H1 (cell line): ENCODE data around the gene HMGA1. TPM values are rescaled to one million over a fixed set of nuclear protein-coding genes. Genes with fewer than 3 reads are reported as not detected.

ENCODE experiments used
- CTCF ChIA-PET: fragments of 300-600 bp; sonication (Branson Sonifier 250); formaldehyde crosslinking; loops from one replicate; lab custom pipeline; 2021; ENCODE audit not compliant: partially characterized antibody; lab: Charles Lee
- POLR2A ChIA-PET: fragments of 300-600 bp; sonication (Branson Sonifier 250); formaldehyde crosslinking; loops from one replicate; lab custom pipeline; 2021; ENCODE audit warnings: inconsistent platforms; ENCODE audit not compliant: partially characterized antibody; lab: Charles Lee
- DNase-seq, 2 experiments: peaks; one replicate each; pipeline versions ENCODE4 v3.0.0 to v3.0.0-alpha.2; 2010 to 2022; ENCODE audit warnings: low spot score in 2 of 2, low read depth in 1 of 2, mixed read lengths in 1 of 2
- FAIRE-seq: peaks from 2 replicates; lab custom pipeline; 2011; peaks lifted over from hg19 to GRCh38; lab: Jason Lieb, UNC
- H2AFZ ChIP-seq: 2 replicates; pipeline ENCODE4 v1.8.1; 2012; ENCODE audit warnings: low read length, inconsistent platforms
- H2AK5ac ChIP-seq: 2 replicates; pipeline ENCODE4 v1.6.1; 2013; ENCODE audit warnings: low read depth, low read length
- H2BK120ac ChIP-seq: replicated peaks from 2 replicates; pipeline ENCODE3; 2013; ENCODE audit warnings: low read depth, low read length, inconsistent platforms
- H2BK12ac ChIP-seq: 2 replicates; pipeline ENCODE4 v1.6.1; 2013; ENCODE audit warnings: low read depth, low read length
- H2BK15ac ChIP-seq: 2 replicates; pipeline ENCODE4 v1.6.1; 2013; ENCODE audit warnings: low read length
- H2BK20ac ChIP-seq: 2 replicates; pipeline ENCODE4 v1.6.1; 2013; ENCODE audit warnings: low read length
- H2BK5ac ChIP-seq: 2 replicates; pipeline ENCODE4 v1.6.1; 2013; ENCODE audit warnings: low read depth, low read length
- H3K14ac ChIP-seq: 2 replicates; pipeline ENCODE4 v1.6.1; 2013; ENCODE audit warnings: inconsistent platforms; ENCODE audit not compliant: insufficient read length
- H3K18ac ChIP-seq: 2 replicates; pipeline ENCODE4 v1.6.1; 2013; ENCODE audit warnings: low read length; ENCODE audit errors: extremely low read depth
- H3K23ac ChIP-seq: 2 replicates; pipeline ENCODE4 v1.6.1; 2013; ENCODE audit warnings: inconsistent platforms; ENCODE audit not compliant: insufficient read length
- H3K23me2 ChIP-seq: 2 replicates; pipeline ENCODE4 v1.6.1; 2013; ENCODE audit warnings: low read depth, low read length
- H3K27ac ChIP-seq: 2 replicates; pipeline ENCODE4 v1.6.1; 2011; ENCODE audit warnings: low read depth, low read length, inconsistent platforms
- H3K27me3 ChIP-seq, 4 experiments: replicated peaks in 1 of 4; 1 replicate in 1 of 4; 2 replicates in 3 of 4; pipeline versions ENCODE4 v1.6.1 to v1.8.1; 2011 to 2013; ENCODE audit warnings: low read length in 3 of 4, mild to moderate bottlenecking in 3 of 4, inconsistent platforms in 2 of 4, mixed read lengths in 2 of 4, moderate library complexity in 1 of 4; ENCODE audit not compliant: control insufficient read depth in 3 of 4, insufficient read depth in 3 of 4; ENCODE audit errors: extremely low read depth in 1 of 4
- H3K36me3 ChIP-seq, 4 experiments: 2 replicates each; pipeline versions ENCODE4 v1.6.1 to v1.8.1; 2011 to 2013; ENCODE audit warnings: mild to moderate bottlenecking in 4 of 4, low read length in 3 of 4, moderate library complexity in 2 of 4, control low read depth in 1 of 4, inconsistent platforms in 1 of 4; ENCODE audit not compliant: insufficient read depth in 4 of 4, control insufficient read depth in 2 of 4
- H3K4ac ChIP-seq: replicated peaks from 2 replicates; pipeline ENCODE3; 2013; ENCODE audit warnings: low read length, low read depth, mixed read lengths, inconsistent platforms; ENCODE audit not compliant: insufficient read length
- H3K4me1 ChIP-seq, 4 experiments: replicated peaks in 1 of 4; 1 replicate in 1 of 4; 2 replicates in 3 of 4; pipeline versions ENCODE4 v1.6.1 to v1.8.1; 2011 to 2013; ENCODE audit warnings: low read length in 3 of 4, inconsistent platforms in 2 of 4, mixed read lengths in 1 of 4; ENCODE audit not compliant: insufficient read depth in 4 of 4, control insufficient read depth in 3 of 4
- H3K4me2 ChIP-seq, 2 experiments: 2 replicates each; pipeline versions ENCODE4 v1.6.1 to v1.8.1; 2011 to 2013; ENCODE audit warnings: low read depth in 2 of 2, low read length in 2 of 2, control low read depth in 1 of 2, inconsistent platforms in 1 of 2, mild to moderate bottlenecking in 1 of 2; ENCODE audit not compliant: insufficient read depth in 1 of 2
- H3K4me3 ChIP-seq, 4 experiments: fragments of 200-600, 300-600 bp in 1 of 4; sonication (generic), shearing (Covaris generic), sonication (Bioruptor Twin) in 1 of 4; 2 replicates each; pipeline versions ENCODE4 v1.5.1 to v1.8.1; 2011 to 2016; ENCODE audit warnings: low read length in 4 of 4, low read depth in 3 of 4, control low read depth in 2 of 4, inconsistent platforms in 2 of 4, mild to moderate bottlenecking in 2 of 4, mixed read lengths in 1 of 4, moderate library complexity in 1 of 4; ENCODE audit not compliant: insufficient read depth in 2 of 4; ENCODE audit errors: extremely low read depth in 1 of 4
- H3K56ac ChIP-seq: replicated peaks from 2 replicates; pipeline ENCODE3; 2013; ENCODE audit warnings: low read depth, mild to moderate bottlenecking, mixed read lengths, low read length, inconsistent platforms; ENCODE audit not compliant: insufficient read length
- H3K79me1 ChIP-seq: 2 replicates; pipeline ENCODE4 v1.6.1; 2013; ENCODE audit warnings: low read depth, low read length, control low read depth
- H3K79me2 ChIP-seq, 2 experiments: 2 replicates each; pipeline versions ENCODE4 v1.6.1 to v1.8.1; 2012 to 2013; ENCODE audit warnings: low read length in 2 of 2, mild to moderate bottlenecking in 2 of 2, inconsistent platforms in 1 of 2; ENCODE audit not compliant: insufficient read depth in 2 of 2, control insufficient read depth in 1 of 2
- H3K9ac ChIP-seq, 4 experiments: replicated peaks in 1 of 4; 1 replicate in 1 of 4; 2 replicates in 3 of 4; pipeline versions ENCODE4 v1.6.1 to v1.8.1; 2011 to 2013; ENCODE audit warnings: low read depth in 3 of 4, low read length in 3 of 4, control low read depth in 2 of 4, mild to moderate bottlenecking in 2 of 4, moderate library complexity in 2 of 4, inconsistent platforms in 1 of 4; ENCODE audit errors: extremely low read depth in 1 of 4
- H3K9me3 ChIP-seq, 2 experiments: 2 replicates each; pipeline versions ENCODE4 v1.6.1 to v1.8.1; 2012 to 2013; ENCODE audit warnings: mild to moderate bottlenecking in 2 of 2, moderate library complexity in 2 of 2, control low read depth in 1 of 2, inconsistent platforms in 1 of 2, low read depth in 1 of 2, low read length in 1 of 2, mixed read lengths in 1 of 2; ENCODE audit not compliant: insufficient read depth in 2 of 2
- H4K20me1 ChIP-seq, 2 experiments: replicated peaks in 1 of 2; 2 replicates each; pipeline versions ENCODE3 to v1.8.1; 2011 to 2013; ENCODE audit warnings: inconsistent platforms in 2 of 2, low read length in 2 of 2, mild to moderate bottlenecking in 1 of 2; ENCODE audit not compliant: insufficient read depth in 2 of 2, control insufficient read depth in 1 of 2
- H4K5ac ChIP-seq: 2 replicates; pipeline ENCODE4 v1.6.1; 2013; ENCODE audit warnings: low read length, low read depth, mixed read lengths, inconsistent platforms; ENCODE audit not compliant: insufficient read length
- H4K8ac ChIP-seq: 2 replicates; pipeline ENCODE4 v1.8.0; 2013; ENCODE audit warnings: mild to moderate bottlenecking, moderate library complexity, low read length, inconsistent platforms; ENCODE audit not compliant: insufficient read depth; ENCODE audit errors: extremely low read depth
- H4K91ac ChIP-seq: replicated peaks from 2 replicates; pipeline ENCODE3; 2013; ENCODE audit warnings: low read length, mixed read lengths, inconsistent platforms; ENCODE audit not compliant: insufficient read length
- CBX5 ChIP-seq: fragments of 300-800, 300-1000 bp; sonication (generic); IDR thresholded peaks from 2 replicates; pipeline ENCODE4 v1.7.1; 2016; ENCODE audit warnings: antibody characterized with exemption, low read length, low read depth
- CHD2 ChIP-seq: IDR thresholded peaks from 2 replicates; pipeline ENCODE4 v1.6.1; 2012; ENCODE audit warnings: low read length, improper control_type of control experiment
- EGR1 ChIP-seq: IDR thresholded peaks from 2 replicates; pipeline ENCODE4 v1.6.1; 2011; ENCODE audit warnings: low read depth, low read length, borderline replicate concordance
- EP300 ChIP-seq, 2 experiments: IDR thresholded peaks; 1 replicate in 1 of 2; 2 replicates in 1 of 2; pipeline ENCODE4 v1.6.1; 2011 to 2012; ENCODE audit warnings: low read depth in 2 of 2, low read length in 2 of 2, mild to moderate bottlenecking in 2 of 2, borderline replicate concordance in 1 of 2, inconsistent platforms in 1 of 2, moderate library complexity in 1 of 2
- EZH2 ChIP-seq: fragments of 200-600 bp; sonication (generic); IDR thresholded peaks from 2 replicates; pipeline ENCODE4 v1.7.1; 2012; ENCODE audit warnings: low read depth, mild to moderate bottlenecking, moderate library complexity, low read length, inconsistent platforms; ENCODE audit not compliant: severe bottlenecking
- KDM4A ChIP-seq: IDR thresholded peaks from one replicate; pipeline ENCODE4 v1.7.1; 2012; ENCODE audit warnings: low read depth, mild to moderate bottlenecking, moderate library complexity, low read length, inconsistent platforms; ENCODE audit not compliant: severe bottlenecking
- MAX ChIP-seq: IDR thresholded peaks from 2 replicates; pipeline ENCODE4 v1.6.1; 2012; ENCODE audit warnings: inconsistent platforms
- NRF1 ChIP-seq: IDR thresholded peaks from 2 replicates; pipeline ENCODE4 v1.6.1; 2011; ENCODE audit warnings: mild to moderate bottlenecking, low read depth, low read length, improper control_type of control experiment
- POLR2A ChIP-seq, 2 experiments: IDR thresholded peaks; 1 replicate in 1 of 2; 2 replicates in 1 of 2; pipeline ENCODE4 v1.6.1; 2011; ENCODE audit warnings: low read depth in 2 of 2, low read length in 2 of 2, mild to moderate bottlenecking in 2 of 2; ENCODE audit errors: control extremely low read depth in 1 of 2
- POLR2AphosphoS5 ChIP-seq: IDR thresholded peaks from 2 replicates; pipeline ENCODE4 v1.6.1; 2011; ENCODE audit warnings: low read depth, low read length
- SAP30 ChIP-seq: fragments of 300-600 bp; sonication (generic); IDR thresholded peaks from 2 replicates; pipeline ENCODE4 v1.7.1; 2012; ENCODE audit warnings: low read length, moderate library complexity, mild to moderate bottlenecking, inconsistent platforms; ENCODE audit not compliant: insufficient read depth, insufficient replicate concordance
- ZNF274 ChIP-seq: IDR thresholded peaks from 2 replicates; pipeline ENCODE4 v1.7.0; 2012; ENCODE audit warnings: low read length, borderline replicate concordance; ENCODE audit errors: extremely low read depth
- WGBS, 2 experiments: shearing (Covaris generic) in 1 of 2; methylation state at CpG; one replicate each; pipeline versions ENCODE4 v1.1.6 to v1.1.7; 2013 to 2015; ENCODE audit warnings: low lambda C conversion rate in 2 of 2, mixed read lengths in 2 of 2, inconsistent platforms in 1 of 2, low coverage in 1 of 2, missing lambda C conversion rate in 1 of 2; ENCODE audit not compliant: insufficient replicate concordance in 2 of 2, insufficient coverage in 1 of 2, insufficient read length in 1 of 2; ENCODE audit errors: extremely low coverage in 1 of 2, missing lambda C conversion rate in 1 of 2; 5-methylcytosine and 5-hydroxymethylcytosine counted together
- polyA plus RNA-seq, 7 experiments: library from polyadenylated mRNA; depleted of rRNA in 3 of 7; stranded (reverse) in 5 of 7; unstranded in 2 of 7; fragments of >200 nt in 5 of 7; fragments of 200-250 nt in 2 of 7; gene quantifications; 1 replicate in 5 of 7; 2 replicates in 1 of 7; 4 replicates in 1 of 7; pipeline versions ENCODE4 v1.2.1 to v1.2.3, GENCODE V29; 2011 to 2013; ENCODE audit warnings: missing spikeins in 2 of 7, mixed read lengths in 2 of 7
- total RNA-seq: library from RNA; stranded (reverse); fragmentation: NEBNext Ultra II Directional; extraction: Animal tissue kit (Norgen Biotek cat#: 25700); gene quantifications from 2 replicates; pipeline ENCODE4 v1.2.1, GENCODE V29; 2021
- TF ChIP-seq, protein P1 (sequence below): IDR thresholded peaks from 2 replicates; pipeline ENCODE4 v1.6.1; 2011; ENCODE audit warnings: low read length, improper control_type of control experiment

Gene HMGA1
- total and polyA plus RNA-seq, 2 of the 8 experiments (the other 6 are each of a cell fraction or from before 2014, with no cell fraction given), result 1,557 to 2,636 TPM

DNA sequence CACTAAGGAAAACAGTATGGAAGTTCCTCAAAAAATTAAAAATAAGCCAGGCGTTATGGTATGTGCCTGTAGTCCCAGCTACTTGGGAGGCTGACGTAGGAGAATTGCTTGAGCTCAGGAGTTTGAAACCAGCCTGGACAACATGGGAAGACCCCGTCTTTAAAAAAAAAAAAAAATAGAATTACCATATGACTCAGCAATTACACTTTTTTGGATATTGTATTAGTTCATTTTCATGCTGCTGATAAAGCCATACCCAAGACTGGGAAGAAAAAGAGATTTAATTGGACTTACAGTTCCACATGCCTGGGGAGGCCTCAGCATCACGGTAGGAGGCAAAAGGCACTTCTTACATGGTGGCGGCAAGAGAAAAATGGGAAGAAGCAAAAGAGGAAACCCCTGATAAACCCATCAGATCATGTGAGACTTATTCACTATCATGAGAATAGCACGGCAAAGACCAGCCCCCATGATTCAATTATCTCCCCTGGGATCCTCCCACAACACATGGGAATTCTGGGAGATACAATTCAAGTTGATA, 22.9 kb downstream of the HMGA1 start:
- no peaks in the 10 kb centered on the region for H3K4me1 ChIP-seq
- no peak overlapping the region for H4K91ac ChIP-seq
- H3K4ac ChIP-seq, result no peak overlapping the region
- no peak overlapping the region for H3K27ac ChIP-seq
- no peak overlapping the region for H2BK15ac ChIP-seq
- H2BK12ac ChIP-seq, result no peak overlapping the region
- no peak overlapping the region for H2AK5ac ChIP-seq
- FAIRE-seq (no peak), DNase-seq (no peak)
- H4K8ac ChIP-seq, result no peak overlapping the region
- H3K18ac ChIP-seq, result no peak overlapping the region
- H3K9me3 ChIP-seq, result peaks cover 0 to 6% of the 10 kb centered on the region in 2 experiments; a peak in 1 of 4 replicates
- ChIA-PET POLR2A (no interaction called here), CTCF (interaction anchor here (2.2 kb wide), 1 partner anchor 10 kb away, joined by 7 read pairs; the partner anchor contains the start of gene SMIM29)
- H3K23me2 ChIP-seq, result no peaks in the 10 kb centered on the region
- H3K27me3 ChIP-seq, result no peaks in the 10 kb centered on the region
- no peak overlapping the region for H4K5ac ChIP-seq
- H3K9ac ChIP-seq, result no peak overlapping the region
- H3K79me1 ChIP-seq, result no peaks in the 10 kb centered on the region
- H4K20me1 ChIP-seq, result no peaks in the 10 kb centered on the region
- no peak overlapping the region for H3K4me3 ChIP-seq
- H3K23ac ChIP-seq, result no peak overlapping the region
- no peak overlapping the region for H3K4me2 ChIP-seq
- no peak overlapping the region for H2AFZ ChIP-seq
- no peak overlapping the region for H2BK5ac ChIP-seq
- H3K79me2 ChIP-seq, result no peaks in the 10 kb centered on the region
- no peaks in the 10 kb centered on the region for H3K36me3 ChIP-seq
- H2BK20ac ChIP-seq, result no peak overlapping the region
- H2BK120ac ChIP-seq, result no peak overlapping the region
- H3K56ac ChIP-seq, result no peak overlapping the region
- H3K14ac ChIP-seq, result no peak overlapping the region
- WGBS, 2 experiments, result 92% methylated on average over 6 of the region's 6 CpGs; no CpG with 5 or more reads in 1 of the 2 experiments
- TF ChIP-seq CHD2 (no peak), ZNF274 (no peak), EP300 (IDR thresholded peaks at IDR 0.05; ENCODE audit: borderline replicate concordance in 1 of 2, low read depth in 2 of 2, low read length in 2 of 2) (no peak), CBX5 (no peak), POLR2AphosphoS5 (no peak), EZH2 (no peak), EGR1 (no peak), MAX (no peak), POLR2A (IDR thresholded peaks at IDR 0.05; ENCODE audit: control extremely low read depth in 1 of 2, low read depth in 2 of 2, low read length in 2 of 2) (no peak), KDM4A (no peak), SAP30 (no peak), NRF1 (no peak)
- TF ChIP-seq, protein P1, sequence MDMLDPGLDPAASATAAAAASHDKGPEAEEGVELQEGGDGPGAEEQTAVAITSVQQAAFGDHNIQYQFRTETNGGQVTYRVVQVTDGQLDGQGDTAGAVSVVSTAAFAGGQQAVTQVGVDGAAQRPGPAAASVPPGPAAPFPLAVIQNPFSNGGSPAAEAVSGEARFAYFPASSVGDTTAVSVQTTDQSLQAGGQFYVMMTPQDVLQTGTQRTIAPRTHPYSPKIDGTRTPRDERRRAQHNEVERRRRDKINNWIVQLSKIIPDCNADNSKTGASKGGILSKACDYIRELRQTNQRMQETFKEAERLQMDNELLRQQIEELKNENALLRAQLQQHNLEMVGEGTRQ, result no peak
